Esophagus muscularis mucosa (tissue), 4 donors: ENCODE data around the gene KIF26B. TPM values are rescaled to one million over a fixed set of nuclear protein-coding genes. Genes with fewer than 3 reads are reported as not detected.

Experiments
- DNase-seq: peaks from one replicate; pipeline ENCODE4 v3.0.0-alpha.2; 2017; ENCODE audit errors: extremely low spot score
- H3K27ac ChIP-seq, 4 donors: fragments of 200-600 bp; sonication (generic); replicated peaks in 1 of 4; 1 replicate in 3 of 4; 2 replicates in 1 of 4; pipeline ENCODE4 v1.5.1; 2016 to 2019; ENCODE audit warnings: mild to moderate bottlenecking in 1 of 4
- H3K27me3 ChIP-seq, 4 donors: fragments of 200-600 bp; sonication (generic); one replicate each; pipeline versions ENCODE4 v1.5.1 to v1.6.0; 2016 to 2019
- H3K36me3 ChIP-seq, 4 donors: fragments of 200-600 bp; sonication (generic); one replicate each; pipeline ENCODE4 v1.5.1; 2016 to 2019
- H3K4me1 ChIP-seq, 4 donors: fragments of 200-600 bp; sonication (generic); one replicate each; pipeline ENCODE4 v1.5.1; 2016 to 2019
- H3K4me3 ChIP-seq, 4 donors: fragments of 200-600 bp; sonication (generic); 1 replicate in 2 of 4; 2 replicates in 2 of 4; pipeline ENCODE4 v1.5.1; 2016 to 2019; ENCODE audit warnings: mild to moderate bottlenecking in 4 of 4, moderate library complexity in 1 of 4
- H3K9me3 ChIP-seq, 4 donors: fragments of 200-600 bp; sonication (generic); 1 replicate in 3 of 4; 2 replicates in 1 of 4; pipeline ENCODE4 v1.5.1; 2016 to 2019
- EP300 ChIP-seq: sonication (generic); formaldehyde crosslinking; IDR thresholded peaks from one replicate; pipeline ENCODE4 v1.6.1; 2017; ENCODE audit warnings: antibody characterized with exemption
- POLR2A ChIP-seq: fragments of 450-650 bp; IDR thresholded peaks from one replicate; pipeline ENCODE4 v1.6.1; 2017; ENCODE audit warnings: antibody characterized with exemption, moderate library complexity, mild to moderate bottlenecking, low read depth
- POLR2AphosphoS5 ChIP-seq, 2 donors: sonication (generic); formaldehyde crosslinking; IDR thresholded peaks; one replicate each; pipeline ENCODE4 v1.6.1; 2017; ENCODE audit warnings: antibody characterized with exemption in 2 of 2
- WGBS: methylation state at CpG from one replicate; pipeline ENCODE4 v1.1.5; 2018; 5-methylcytosine and 5-hydroxymethylcytosine counted together
- intact Hi-C: fragments of 100-400 bp; cut with DNase I; formaldehyde crosslinking; loops from one replicate; pipeline ENCODE4 v1.15.1; 2023
- total RNA-seq, 4 donors: library from RNA; depleted of rRNA; stranded (reverse); fragments of >200 nt; gene quantifications; one replicate each; pipeline versions ENCODE4 v1.1.0 to v1.2.1, GENCODE V29; 2016
- TF ChIP-seq, protein P1 (sequence below), 3 experiments: fragments of 200-600 bp in 2 of 3; fragments of 450-650 bp in 1 of 3; sonication (generic) in 2 of 3; IDR thresholded peaks; one replicate each; pipeline ENCODE4 v1.5.1; 2017 to 2019; ENCODE audit warnings: antibody characterized with exemption in 3 of 3, mild to moderate bottlenecking in 2 of 3, moderate library complexity in 1 of 3

KIF26B gene
- total RNA-seq, 4 donors from 2014 or later, result 0.13 to 3.7 (median 1.3) TPM

- TF ChIP-seq, protein P1, sequence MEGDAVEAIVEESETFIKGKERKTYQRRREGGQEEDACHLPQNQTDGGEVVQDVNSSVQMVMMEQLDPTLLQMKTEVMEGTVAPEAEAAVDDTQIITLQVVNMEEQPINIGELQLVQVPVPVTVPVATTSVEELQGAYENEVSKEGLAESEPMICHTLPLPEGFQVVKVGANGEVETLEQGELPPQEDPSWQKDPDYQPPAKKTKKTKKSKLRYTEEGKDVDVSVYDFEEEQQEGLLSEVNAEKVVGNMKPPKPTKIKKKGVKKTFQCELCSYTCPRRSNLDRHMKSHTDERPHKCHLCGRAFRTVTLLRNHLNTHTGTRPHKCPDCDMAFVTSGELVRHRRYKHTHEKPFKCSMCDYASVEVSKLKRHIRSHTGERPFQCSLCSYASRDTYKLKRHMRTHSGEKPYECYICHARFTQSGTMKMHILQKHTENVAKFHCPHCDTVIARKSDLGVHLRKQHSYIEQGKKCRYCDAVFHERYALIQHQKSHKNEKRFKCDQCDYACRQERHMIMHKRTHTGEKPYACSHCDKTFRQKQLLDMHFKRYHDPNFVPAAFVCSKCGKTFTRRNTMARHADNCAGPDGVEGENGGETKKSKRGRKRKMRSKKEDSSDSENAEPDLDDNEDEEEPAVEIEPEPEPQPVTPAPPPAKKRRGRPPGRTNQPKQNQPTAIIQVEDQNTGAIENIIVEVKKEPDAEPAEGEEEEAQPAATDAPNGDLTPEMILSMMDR (IDR thresholded peaks at IDR 0.05), result no peak
- no peak for TF ChIP-seq POLR2AphosphoS5 (IDR thresholded peaks at IDR 0.05)
- TF ChIP-seq POLR2A, result no peak
- TF ChIP-seq EP300, result no peak
- H3K4me3 ChIP-seq, result no peak overlapping the region
- H3K36me3 ChIP-seq, result no peaks in the 10 kb centered on the region
- no peaks in the 10 kb centered on the region for H3K27me3 ChIP-seq
- no peak for DNase-seq
- no peaks in the 10 kb centered on the region for H3K9me3 ChIP-seq
- intact Hi-C loops, result no loop called here
- H3K27ac ChIP-seq, result no peak overlapping the region
- H3K4me1 ChIP-seq, result no peaks in the 10 kb centered on the region
- 73% methylated on average over 9 of the region's 9 CpGs for WGBS
Observed at GRCh38 chr1:245382981-245383380, 228.2 kb downstream of the KIF26B start.

- Histone ChIP-seq H3K4me1 (no peaks in the 10 kb centered on the region), H3K9me3 (no peaks in the 10 kb centered on the region), H3K27ac (no peak overlapping the region), H3K27me3 (no peaks in the 10 kb centered on the region), H3K36me3 (no peaks in the 10 kb centered on the region), H3K4me3 (no peak overlapping the region)
- WGBS, result 82% methylated on average over 13 of the region's 13 CpGs
- TF ChIP-seq, protein P1 (IDR thresholded peaks at IDR 0.05), result no peak
- no peak for TF ChIP-seq POLR2AphosphoS5 (IDR thresholded peaks at IDR 0.05)
- TF ChIP-seq POLR2A, result no peak
- no peak for TF ChIP-seq EP300
- DNase-seq, result no peak
- intact Hi-C loops, result no loop called here
Observed at GRCh38 chr1:245383396-245384330, 228.9 kb downstream of the KIF26B start.

DNA sequence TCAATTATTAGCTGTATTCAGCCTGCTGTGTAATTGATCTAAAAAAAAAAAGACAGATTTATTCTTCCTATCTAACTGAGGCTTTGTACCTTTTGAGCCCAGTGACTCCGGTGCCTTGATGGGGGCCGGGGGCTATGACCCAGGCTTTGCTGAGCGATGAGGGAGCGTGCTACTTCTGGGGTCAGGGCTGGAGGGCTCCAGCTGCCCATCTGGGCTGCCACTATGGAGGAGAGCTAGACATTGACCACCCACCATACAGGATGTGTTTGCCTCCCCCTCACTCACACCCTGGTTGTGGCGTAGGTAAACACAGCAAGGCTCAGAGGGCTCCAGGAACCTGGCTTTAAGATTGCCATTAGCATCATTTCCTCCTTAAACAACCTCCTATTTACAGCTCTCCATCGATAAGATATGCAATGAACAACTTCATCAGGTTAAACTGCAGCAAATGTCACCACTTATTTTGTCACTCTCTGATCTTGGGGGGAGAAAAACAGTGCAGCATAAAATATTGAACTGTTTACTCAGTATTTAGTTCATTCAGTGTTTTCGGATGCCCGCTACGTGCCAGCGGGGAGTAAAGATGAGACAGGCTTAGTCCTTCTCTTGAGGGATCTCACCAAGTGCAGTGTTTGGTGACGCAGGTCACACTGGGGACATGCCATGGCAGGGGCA is 231.6 kb downstream of the KIF26B start:
- Histone ChIP-seq H3K27me3 (no peaks in the 10 kb centered on the region), H3K36me3 (no peaks in the 10 kb centered on the region), H3K4me3 (no peak overlapping the region), H3K27ac (no peak overlapping the region), H3K4me1 (no peaks in the 10 kb centered on the region), H3K9me3 (no peaks in the 10 kb centered on the region)
- DNase-seq, result no peak
- TF ChIP-seq POLR2A, result no peak
- no peak for TF ChIP-seq EP300
- TF ChIP-seq, protein P1 (IDR thresholded peaks at IDR 0.05), result no peak
- TF ChIP-seq POLR2AphosphoS5 (IDR thresholded peaks at IDR 0.05), result no peak
- WGBS, result 86% methylated on average over 11 of the region's 11 CpGs
- intact Hi-C loops, result no loop called here

- Histone ChIP-seq H3K27me3 (no peaks in the 10 kb centered on the region), H3K4me1 (no peaks in the 10 kb centered on the region), H3K36me3 (no peaks in the 10 kb centered on the region), H3K4me3 (peak overlapping the region in 1 of 4 donors; percentile 4), H3K9me3 (no peaks in the 10 kb centered on the region), H3K27ac (no peak overlapping the region)
- intact Hi-C loops, result no loop called here
- DNase-seq, result no peak
- TF ChIP-seq, protein P1 (IDR thresholded peaks at IDR 0.05), result no peak
- no peak for TF ChIP-seq EP300
- TF ChIP-seq POLR2A, result no peak
- no peak for TF ChIP-seq POLR2AphosphoS5 (IDR thresholded peaks at IDR 0.05)
- 73% methylated on average over 3 of the region's 3 CpGs for WGBS
Observed at GRCh38 chr1:245388687-245389086, 233.9 kb downstream of the KIF26B start.
